WTC11 (cell line): ENCODE results near the gene RPS3. TPM values are rescaled to one million over a fixed set of nuclear protein-coding genes. Genes with fewer than 3 reads are reported as not detected.

Experiments used
- ATAC-seq: fragments of 200-7000 bp; cut with Tn5 transposase; 2 replicates; pipeline ENCODE4 v1.10.0; 2021; ENCODE audit warnings: mild to moderate bottlenecking, moderate library complexity
- CTCF ChIA-PET: fragments of 300-600 bp; sonication (Branson Sonifier 250); formaldehyde crosslinking; loops from one replicate; lab custom pipeline; 2021; ENCODE audit warnings: antibody characterized with exemption; lab: Charles Lee
- POLR2A ChIA-PET: fragments of 350-600 bp; sonication (Branson Sonifier 250); formaldehyde crosslinking; loops from one replicate; lab custom pipeline; 2021; ENCODE audit warnings: antibody characterized with exemption; lab: Charles Lee
- DNase-seq: peaks from one replicate; pipeline ENCODE4 v3.0.0; 2021; ENCODE audit warnings: low spot score
- H3K27ac Mint-ChIP-seq: 2 replicates; pipeline ENCODE4 v1.8.0; 2021; ENCODE audit warnings: mixed read lengths
- H3K27me3 Mint-ChIP-seq: 2 replicates; pipeline ENCODE4 v1.8.0; 2021; ENCODE audit warnings: low read depth, mild to moderate bottlenecking, moderate library complexity, mixed read lengths
- H3K36me3 Mint-ChIP-seq: 2 replicates; pipeline ENCODE4 v1.8.0; 2021; ENCODE audit warnings: mixed read lengths
- H3K4me1 Mint-ChIP-seq: 2 replicates; pipeline ENCODE4 v1.8.0; 2022; ENCODE audit warnings: mixed read lengths
- H3K4me3 Mint-ChIP-seq: 2 replicates; pipeline ENCODE4 v1.8.0; 2021; ENCODE audit warnings: mild to moderate bottlenecking, moderate library complexity, mixed read lengths
- H3K9me3 Mint-ChIP-seq: 2 replicates; pipeline ENCODE4 v1.8.0; 2021; ENCODE audit warnings: mixed read lengths
- AFF4 ChIP-seq: sonication (generic); formaldehyde crosslinking; IDR thresholded peaks from 2 replicates; pipeline ENCODE4 v1.8.1; 2023; ENCODE audit warnings: mild to moderate bottlenecking, missing genetic modification reagents, borderline replicate concordance
- E2F1 ChIP-seq: sonication (generic); formaldehyde crosslinking; IDR thresholded peaks from 2 replicates; pipeline ENCODE4 v1.8.0; 2022; ENCODE audit warnings: mild to moderate bottlenecking, missing genetic modification reagents
- E2F4 ChIP-seq: sonication (generic); formaldehyde crosslinking; IDR thresholded peaks from 2 replicates; pipeline ENCODE4 v1.8.1; 2022; ENCODE audit warnings: low read depth, mild to moderate bottlenecking, moderate library complexity, missing genetic modification reagents, borderline replicate concordance
- EMX1 ChIP-seq: fragments of 250-450 bp; sonication (Bioruptor Pico); IDR thresholded peaks from 2 replicates; pipeline ENCODE4 v1.8.0; 2021; ENCODE audit warnings: mild to moderate bottlenecking
- ETV6 ChIP-seq: sonication (generic); formaldehyde crosslinking; IDR thresholded peaks from 2 replicates; pipeline ENCODE4 v1.8.1; 2022; ENCODE audit warnings: mild to moderate bottlenecking, missing genetic modification reagents
- GRHL2 ChIP-seq: fragments of 250-450 bp; sonication (Bioruptor Pico); IDR thresholded peaks from 2 replicates; pipeline ENCODE4 v1.8.0; 2022; ENCODE audit warnings: mild to moderate bottlenecking, moderate library complexity; ENCODE audit not compliant: insufficient replicate concordance, severe bottlenecking
- JAZF1 ChIP-seq: fragments of 250-450 bp; sonication (Bioruptor Pico); IDR thresholded peaks from 2 replicates; pipeline ENCODE4 v1.9.0; 2021; ENCODE audit warnings: moderate library complexity, mild to moderate bottlenecking, inconsistent platforms
- MLX ChIP-seq: sonication (generic); formaldehyde crosslinking; IDR thresholded peaks from 2 replicates; pipeline ENCODE4 v1.8.1; 2023; ENCODE audit warnings: mild to moderate bottlenecking, missing genetic modification reagents, moderate library complexity
- NFATC4 ChIP-seq: fragments of 250-450 bp; sonication (Bioruptor Pico); IDR thresholded peaks from 2 replicates; pipeline ENCODE4 v1.9.0; 2021; ENCODE audit warnings: mild to moderate bottlenecking
- SMAD3 ChIP-seq: sonication (generic); formaldehyde crosslinking; IDR thresholded peaks from 2 replicates; pipeline ENCODE4 v1.8.0; 2022; ENCODE audit warnings: missing genetic modification reagents, mild to moderate bottlenecking, borderline replicate concordance
- SOX15 ChIP-seq: fragments of 250-450 bp; sonication (Bioruptor Pico); IDR thresholded peaks from 2 replicates; pipeline ENCODE4 v1.9.0; 2021; ENCODE audit warnings: mild to moderate bottlenecking
- TCF7 ChIP-seq: sonication (generic); formaldehyde crosslinking; IDR thresholded peaks from 2 replicates; pipeline ENCODE4 v1.8.0; 2022; ENCODE audit warnings: mild to moderate bottlenecking, low read depth, missing genetic modification reagents, moderate library complexity
- ZNF121 ChIP-seq: sonication (generic); formaldehyde crosslinking; IDR thresholded peaks from 2 replicates; pipeline ENCODE4 v1.8.0; 2023; ENCODE audit warnings: missing genetic modification reagents
- ZNF232 ChIP-seq: sonication (generic); formaldehyde crosslinking; IDR thresholded peaks from 2 replicates; pipeline ENCODE4 v1.8.0; 2022; ENCODE audit warnings: mild to moderate bottlenecking, missing genetic modification reagents
- ZNF317 ChIP-seq: sonication (generic); formaldehyde crosslinking; IDR thresholded peaks from 2 replicates; pipeline ENCODE4 v1.8.1; 2023; ENCODE audit warnings: low read depth, mild to moderate bottlenecking, moderate library complexity, missing genetic modification reagents, borderline replicate concordance
- ZNF512 ChIP-seq: sonication (generic); formaldehyde crosslinking; IDR thresholded peaks from 2 replicates; pipeline ENCODE4 v1.8.1; 2022; ENCODE audit warnings: missing genetic modification reagents, borderline replicate concordance
- total RNA-seq: library from RNA; stranded (reverse); gene quantifications from 3 replicates; pipeline ENCODE4 v1.2.3, GENCODE V29; 2021
- TF ChIP-seq, protein P1 (sequence below): sonication (generic); formaldehyde crosslinking; IDR thresholded peaks from 2 replicates; pipeline ENCODE4 v1.8.0; 2022; ENCODE audit warnings: mild to moderate bottlenecking, missing genetic modification reagents
- TF ChIP-seq, protein P2 (sequence below): fragments of 250-450 bp; sonication (Bioruptor Pico); IDR thresholded peaks from 2 replicates; pipeline ENCODE4 v1.9.0; 2021; ENCODE audit warnings: mild to moderate bottlenecking

The RPS3 gene
- total RNA-seq, 1 experiment from 2014 or later, result 3,967 TPM

- no peak for DNase-seq
- CTCF ChIA-PET, result interaction anchor here (0.8 to 2.7 kb wide), 2 partner anchors 61 to 81 kb away, joined by 3 to 69 read pairs; no protein-coding TSS in a partner anchor
- Mint-ChIP-seq H3K27me3 (peaks cover 4% of the 10 kb centered on the region), H3K4me3 (no peak overlapping the region), H3K27ac (no peak overlapping the region), H3K9me3 (no peaks in the 10 kb centered on the region), H3K4me1 (no peaks in the 10 kb centered on the region), H3K36me3 (no peaks in the 10 kb centered on the region)
- ATAC-seq, result no peak
- POLR2A ChIA-PET, result no interaction called here
- TF ChIP-seq ZNF512 (CRISPR knock-in tag) (no peak), SOX15 (no peak)
Observed at GRCh38 chr11:75449776-75450175, 50.5 kb downstream of the RPS3 start.

DNA sequence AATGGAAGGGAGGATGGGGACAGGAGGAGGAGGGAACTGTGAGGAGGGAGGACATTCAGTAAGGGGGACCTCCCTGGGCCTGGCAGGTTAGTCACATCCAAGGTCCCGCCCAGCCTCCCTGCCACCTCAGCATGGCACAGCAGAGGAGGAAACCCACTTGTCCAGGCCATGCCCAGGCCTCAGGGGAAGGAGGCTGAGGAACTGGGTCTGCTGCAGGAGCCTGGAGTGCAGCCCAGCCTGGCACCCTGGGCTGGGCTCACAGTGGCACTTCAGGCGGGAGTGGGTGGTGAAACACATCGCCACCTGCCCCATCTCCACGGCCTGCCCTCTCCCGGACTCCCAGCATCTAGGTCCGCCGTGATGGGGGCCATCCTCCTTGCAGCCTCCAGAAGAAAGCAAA is 50.9 kb downstream of the RPS3 start:
- no peak overlapping the region for H3K27ac Mint-ChIP-seq
- no peaks in the 10 kb centered on the region for H3K36me3 Mint-ChIP-seq
- H3K27me3 Mint-ChIP-seq, result peaks cover 4% of the 10 kb centered on the region
- TF ChIP-seq JAZF1 (no peak), E2F1 (CRISPR knock-in tag) (no peak), ETV6 (CRISPR knock-in tag) (no peak), NFATC4 (CRISPR knock-in tag) (no peak), GRHL2 (no peak), EMX1 (CRISPR knock-in tag) (no peak), ZNF232 (CRISPR knock-in tag) (no peak), ZNF121 (CRISPR knock-in tag) (no peak), TCF7 (no peak), ZNF317 (CRISPR knock-in tag) (no peak), MLX (CRISPR knock-in tag) (no peak)
- TF ChIP-seq, protein P1, sequence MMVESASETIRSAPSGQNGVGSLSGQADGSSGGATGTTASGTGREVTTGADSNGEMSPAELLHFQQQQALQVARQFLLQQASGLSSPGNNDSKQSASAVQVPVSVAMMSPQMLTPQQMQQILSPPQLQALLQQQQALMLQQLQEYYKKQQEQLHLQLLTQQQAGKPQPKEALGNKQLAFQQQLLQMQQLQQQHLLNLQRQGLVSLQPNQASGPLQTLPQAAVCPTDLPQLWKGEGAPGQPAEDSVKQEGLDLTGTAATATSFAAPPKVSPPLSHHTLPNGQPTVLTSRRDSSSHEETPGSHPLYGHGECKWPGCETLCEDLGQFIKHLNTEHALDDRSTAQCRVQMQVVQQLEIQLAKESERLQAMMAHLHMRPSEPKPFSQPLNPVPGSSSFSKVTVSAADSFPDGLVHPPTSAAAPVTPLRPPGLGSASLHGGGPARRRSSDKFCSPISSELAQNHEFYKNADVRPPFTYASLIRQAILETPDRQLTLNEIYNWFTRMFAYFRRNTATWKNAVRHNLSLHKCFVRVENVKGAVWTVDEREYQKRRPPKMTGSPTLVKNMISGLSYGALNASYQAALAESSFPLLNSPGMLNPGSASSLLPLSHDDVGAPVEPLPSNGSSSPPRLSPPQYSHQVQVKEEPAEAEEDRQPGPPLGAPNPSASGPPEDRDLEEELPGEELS, result no peak
- no peak for ATAC-seq
- no peaks in the 10 kb centered on the region for H3K9me3 Mint-ChIP-seq
- H3K4me3 Mint-ChIP-seq, result no peak overlapping the region
- no peak for DNase-seq
- ChIA-PET POLR2A (interaction anchor here (1.1 kb wide), 1 partner anchor 113 kb away, joined by 4 read pairs; no protein-coding TSS in a partner anchor), CTCF (interaction anchor here (1.2 to 2.7 kb wide), 10 partner anchors 16 to 174 kb away, joined by 3 to 69 read pairs (median 10); partner anchors contain the start of genes GDPD5 and KLHL35)
- no peaks in the 10 kb centered on the region for H3K4me1 Mint-ChIP-seq

GRCh38 chr11:75450826-75451821 is 51.8 kb downstream of the RPS3 start:
- Mint-ChIP-seq H3K27ac (no peak overlapping the region), H3K4me3 (peak overlapping the region; percentile 46), H3K9me3 (no peaks in the 10 kb centered on the region), H3K4me1 (no peaks in the 10 kb centered on the region), H3K27me3 (peaks cover 4% of the 10 kb centered on the region), H3K36me3 (no peaks in the 10 kb centered on the region)
- ChIA-PET CTCF (interaction anchor here (0.6 to 3.1 kb wide), 60 partner anchors 8 to 1180 kb away, joined by 3 to 69 read pairs (median 4); partner anchors contain the start of genes GDPD5, KLHL35 and SERPINH1), POLR2A (interaction anchor here (0.5 to 1.2 kb wide), 3 partner anchors 112 to 1103 kb away, joined by 3 to 4 read pairs (median 3); no protein-coding TSS in a partner anchor)
- DNase-seq, result peak; percentile 90
- peak; percentile 87 for ATAC-seq
- no peak for TF ChIP-seq E2F4 (CRISPR knock-in tag)
- TF ChIP-seq SMAD3, result 0 out of 2 replicates have a peak, but pooled peaks have one; percentile 31
- no peak for TF ChIP-seq AFF4 (CRISPR knock-in tag)
- TF ChIP-seq, protein P2, sequence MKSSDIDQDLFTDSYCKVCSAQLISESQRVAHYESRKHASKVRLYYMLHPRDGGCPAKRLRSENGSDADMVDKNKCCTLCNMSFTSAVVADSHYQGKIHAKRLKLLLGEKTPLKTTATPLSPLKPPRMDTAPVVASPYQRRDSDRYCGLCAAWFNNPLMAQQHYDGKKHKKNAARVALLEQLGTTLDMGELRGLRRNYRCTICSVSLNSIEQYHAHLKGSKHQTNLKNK (CRISPR knock-in tag), result no peak
- TF ChIP-seq GRHL2, result no peak
- 0 out of 2 replicates have a peak, but pooled peaks have one; percentile 35 for TF ChIP-seq ETV6 (CRISPR knock-in tag)
